Hepatocyte (in vitro differentiated cells): Measurements from ENCODE around the gene MICAL2.

Source experiments
- CTCF ChIP-seq: fragments of 200-600 bp; sonication (generic); IDR thresholded peaks from 2 replicates; pipeline ENCODE4 v1.5.1; 2016; ENCODE audit warnings: antibody characterized with exemption, mild to moderate bottlenecking; ENCODE audit not compliant: poor library complexity
- EZH2 ChIP-seq: fragments of 200-600 bp; sonication (generic); IDR thresholded peaks from 2 replicates; pipeline ENCODE4 v1.6.1; 2016; ENCODE audit warnings: antibody characterized with exemption, mild to moderate bottlenecking, borderline replicate concordance
- EZH2phosphoT487 ChIP-seq: fragments of 200-600 bp; sonication (generic); IDR thresholded peaks from one replicate; pipeline ENCODE4 v1.6.1; 2018; ENCODE audit warnings: antibody characterized with exemption, mild to moderate bottlenecking, low read depth, moderate library complexity; ENCODE audit not compliant: unreplicated experiment, severe bottlenecking

- TF ChIP-seq CTCF = no peak
- no peak for TF ChIP-seq EZH2phosphoT487
- TF ChIP-seq EZH2 = no peak
Observed at GRCh38 chr11:12170984-12171383, 60.6 kb downstream of the MICAL2 start.
